SKM-1 treated with dmso at 0.1 percent for 144 hours (cell line): Measurements from ENCODE around the gene SCTR.
A peak's percentile ranks its signal among the peaks of the same experiment; 100 is the strongest.

ENCODE experiments used
- DNase-seq: peaks from one replicate; lab custom pipeline; 2025; ENCODE audit not compliant: unreplicated experiment; lab: John Stamatoyannopoulos, UW

SCTR gene

DNA sequence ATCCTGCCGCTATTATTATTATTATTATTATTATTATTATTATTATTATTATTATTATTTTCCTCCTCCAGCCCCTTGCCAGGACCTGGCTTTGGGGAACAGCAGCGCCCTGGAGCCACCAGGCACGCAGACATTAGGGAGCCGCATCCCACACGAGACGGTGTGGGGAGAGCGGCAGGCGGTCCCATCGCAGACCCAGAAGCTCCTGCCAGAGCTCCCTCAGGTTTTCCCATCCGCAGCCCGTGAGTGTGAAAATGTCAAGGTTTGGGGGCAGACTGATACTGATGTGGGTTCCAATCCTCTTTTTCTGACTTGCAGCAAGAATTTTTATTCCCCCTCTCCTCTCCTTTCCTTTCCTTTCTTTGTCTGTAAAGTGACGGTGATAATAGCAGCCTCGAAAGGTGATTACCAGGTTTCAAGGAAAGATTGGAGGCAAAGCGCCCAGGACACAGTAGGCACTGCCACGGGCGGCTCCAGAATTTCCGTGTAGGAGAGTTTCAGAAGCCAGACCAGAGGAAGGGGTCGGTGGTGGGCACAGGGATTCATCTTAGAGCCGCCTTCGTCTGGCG, 816 bp downstream of the SCTR start:
- no peak for DNase-seq

DNA sequence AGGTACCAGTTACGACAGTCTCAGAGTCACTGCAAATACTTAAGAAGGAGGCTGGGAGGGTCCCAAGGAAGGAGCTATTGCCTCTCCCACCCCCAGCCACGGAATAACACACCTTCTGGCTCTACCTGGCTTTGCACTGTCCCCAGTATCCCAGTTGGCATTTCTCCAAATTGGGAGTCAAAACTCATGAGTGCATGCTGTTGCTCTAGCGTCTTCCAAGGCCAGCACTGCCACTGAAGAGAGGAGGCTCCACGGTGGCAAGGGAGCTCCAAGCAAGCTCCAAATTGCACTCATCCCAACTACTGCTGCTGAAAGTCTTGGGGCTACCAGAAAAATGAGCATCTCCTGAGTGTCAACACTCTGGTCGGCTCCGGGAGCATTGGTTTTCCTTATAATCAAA, 1.6 kb downstream of the SCTR start:
- DNase-seq = no peak

DNA sequence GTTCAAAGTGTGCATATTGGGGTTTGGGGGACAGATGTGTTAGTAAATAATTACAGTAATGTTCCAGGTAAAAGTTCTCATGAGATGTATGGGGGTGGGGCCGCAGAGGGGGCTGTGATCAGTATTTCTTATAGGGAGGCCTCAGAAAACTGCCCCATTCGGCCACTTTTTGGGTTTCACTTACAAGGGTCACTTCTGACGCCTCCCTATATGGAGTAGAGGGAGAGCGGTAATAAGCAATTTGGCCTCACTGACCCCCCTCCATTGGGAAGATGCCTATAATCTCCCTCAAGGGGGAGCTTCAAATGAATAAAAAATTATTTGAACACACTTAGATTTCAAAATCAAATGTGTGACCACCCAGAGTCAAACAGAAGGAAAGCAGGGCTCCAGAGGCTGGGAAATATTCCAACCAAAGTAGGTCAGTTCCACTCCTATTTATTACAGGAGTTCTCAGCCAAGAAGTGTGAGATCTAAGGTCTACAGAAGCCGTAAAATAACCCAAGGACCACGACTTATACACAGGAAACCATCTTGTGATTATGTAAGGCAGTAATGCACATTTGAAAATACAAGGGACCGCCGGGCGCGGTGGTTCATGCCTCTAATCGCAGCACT, 2.7 kb downstream of the SCTR start:
- no peak for DNase-seq

DNA sequence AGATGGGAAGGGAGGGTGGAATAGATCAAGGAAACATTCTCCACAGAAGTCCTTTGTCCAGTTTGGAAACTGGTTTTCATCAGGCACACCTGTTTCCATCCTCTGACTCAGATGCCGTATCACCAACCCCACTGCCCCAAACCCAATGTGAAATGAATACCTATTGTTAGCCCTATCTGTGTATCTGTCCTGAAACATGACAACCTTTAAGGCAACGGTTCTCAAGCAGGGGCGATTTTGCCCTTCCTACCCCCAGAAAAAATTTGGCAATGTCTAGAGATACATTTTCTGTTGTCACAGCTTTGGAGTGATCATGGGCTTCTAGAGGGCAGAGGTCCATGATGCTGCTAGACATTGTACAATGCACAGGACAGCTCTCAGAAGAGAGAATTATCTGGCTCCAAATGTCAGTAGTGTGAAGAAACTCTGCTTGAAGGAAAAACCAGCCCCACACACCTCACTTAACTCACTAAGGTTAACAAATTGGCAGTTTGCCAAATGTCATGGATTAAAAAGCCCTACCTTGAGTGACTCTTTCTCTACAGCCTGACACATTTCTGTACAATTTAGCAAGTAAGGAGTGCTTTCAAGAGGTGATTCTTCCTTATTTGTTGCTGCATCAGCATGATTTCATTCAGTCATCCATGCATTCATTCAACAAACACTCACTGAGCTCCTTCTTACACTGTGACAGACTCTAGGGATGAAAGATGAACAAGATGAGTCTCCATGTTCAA, 3.4 kb downstream of the SCTR start:
- DNase-seq = no peak

DNA sequence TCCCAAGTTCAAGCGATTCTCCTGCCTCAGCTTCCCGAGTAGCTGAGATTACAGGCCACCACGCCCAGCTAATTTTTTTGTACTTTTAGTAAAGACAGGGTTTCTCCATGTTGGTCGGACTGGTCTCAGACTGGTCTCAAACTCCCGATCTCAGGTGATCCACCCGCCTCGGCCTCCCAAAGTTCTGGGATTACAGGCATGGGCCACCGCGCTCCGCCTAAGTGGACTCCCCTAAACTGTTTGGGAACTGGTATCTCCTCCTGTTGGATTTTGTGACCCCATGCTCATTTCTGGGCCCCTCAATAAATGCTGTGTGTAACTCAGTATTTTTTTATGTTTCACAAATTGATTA, 5.2 kb downstream of the SCTR start:
- no peak for DNase-seq

DNA sequence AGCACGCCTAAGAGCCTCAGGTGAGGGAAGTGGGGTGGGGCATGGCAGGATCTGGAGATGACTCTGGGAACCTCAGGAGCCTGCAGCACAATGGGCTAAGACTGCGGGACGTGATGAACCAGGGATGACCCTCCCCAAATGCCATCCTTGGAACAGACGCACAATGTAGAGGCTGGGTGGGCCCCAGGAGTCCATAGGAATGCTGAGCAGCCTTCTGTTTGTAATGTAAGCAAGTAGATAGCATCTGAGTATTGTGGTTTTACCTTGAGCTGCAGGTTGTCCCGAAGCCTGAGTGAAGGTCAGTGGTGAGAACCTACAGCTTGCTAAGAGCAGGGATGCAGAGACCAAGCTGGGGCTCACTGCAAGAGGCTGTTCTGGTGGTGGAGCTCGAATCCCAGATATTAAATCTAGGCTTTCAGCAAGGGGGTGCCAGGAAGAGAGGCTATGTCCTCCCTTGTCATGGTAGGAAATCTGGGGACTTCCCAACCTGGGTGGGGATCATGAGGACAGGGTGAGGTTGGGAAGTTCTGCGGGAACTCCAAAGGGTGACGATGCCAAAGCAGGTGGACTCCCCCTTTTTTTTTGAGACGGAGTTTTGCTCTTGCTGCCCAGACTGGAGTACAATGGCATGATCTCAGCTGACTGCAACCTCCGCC, 5.8 kb downstream of the SCTR start:
- no peak for DNase-seq

DNA sequence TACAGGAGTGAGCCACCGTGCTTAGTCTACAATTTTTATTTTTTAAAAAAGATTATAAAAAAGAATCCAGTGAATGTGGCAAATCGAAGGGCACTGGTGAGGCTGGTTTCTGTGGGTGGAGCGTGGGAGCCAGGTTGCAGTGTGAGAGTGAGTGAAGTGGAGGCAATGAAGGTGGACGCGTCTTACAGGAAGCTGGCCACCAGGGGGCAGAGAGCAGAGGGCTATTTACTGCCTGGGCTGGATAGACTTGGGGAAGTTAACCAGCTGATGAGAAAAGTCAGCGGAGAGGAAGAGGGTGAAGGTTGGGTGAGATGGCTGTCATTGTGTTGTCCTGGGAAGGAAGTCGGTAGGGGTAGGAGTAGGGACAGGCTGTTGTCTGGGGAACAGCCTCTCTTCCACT, 6.8 kb downstream of the SCTR start:
- peak; percentile 80 for DNase-seq

DNA sequence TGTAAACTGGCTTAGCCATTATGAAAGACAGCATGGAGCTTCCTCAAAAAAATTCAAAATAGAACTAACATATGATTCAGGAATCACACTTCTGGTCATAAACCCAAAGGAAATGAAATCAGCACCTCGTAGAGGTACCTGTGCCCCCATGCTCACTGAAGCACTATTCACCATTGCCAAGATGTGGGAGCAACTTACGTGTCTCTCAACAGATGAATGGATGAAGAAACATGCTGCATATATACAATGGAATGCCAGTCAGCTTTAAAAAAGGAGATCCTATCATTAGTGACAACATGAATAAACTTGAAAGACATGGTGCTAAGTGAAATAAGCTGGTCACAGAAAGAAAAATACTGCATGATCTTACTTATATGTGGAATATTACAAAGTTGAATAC, 8.2 kb downstream of the SCTR start:
- DNase-seq = no peak

DNA sequence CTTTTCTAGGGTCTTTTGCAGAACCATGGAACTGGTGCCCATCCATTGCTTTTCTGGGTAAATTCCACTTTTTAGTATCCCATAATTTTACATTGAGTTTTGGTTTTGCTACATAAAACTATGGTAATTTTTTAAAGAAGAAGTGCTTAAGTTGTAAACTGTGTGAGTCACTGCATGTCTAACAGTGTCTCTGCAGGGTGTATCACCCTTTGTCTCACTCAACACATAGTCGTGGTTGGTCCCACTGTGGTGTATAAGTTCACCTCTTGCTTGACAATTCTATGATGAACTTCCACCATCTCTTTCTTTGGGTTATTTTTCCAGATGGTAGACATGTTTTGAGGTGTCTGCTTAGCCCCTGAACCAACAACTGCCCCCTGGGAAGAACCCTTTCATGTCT, 10.5 kb downstream of the SCTR start:
- DNase-seq = no peak

DNA sequence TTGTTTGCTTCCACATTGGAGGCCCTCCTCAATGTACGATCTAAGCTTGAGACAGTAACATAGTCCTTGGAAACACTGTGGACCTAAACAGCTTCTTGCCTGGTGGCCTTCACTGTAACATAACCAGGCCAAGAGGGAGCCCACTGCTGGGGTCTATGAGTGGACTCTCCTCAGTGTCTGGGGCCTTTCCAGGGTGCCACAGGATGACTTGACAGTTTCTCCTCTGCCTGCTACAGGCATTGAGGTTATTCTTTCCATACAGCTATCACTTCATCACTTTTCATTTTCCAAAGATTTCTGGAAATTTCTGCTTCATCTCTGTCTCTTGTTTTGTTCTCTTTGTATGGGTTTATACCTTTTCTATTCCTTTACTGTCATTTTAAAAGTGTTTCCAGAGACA, 11.3 kb downstream of the SCTR start:
- DNase-seq = no peak

DNA sequence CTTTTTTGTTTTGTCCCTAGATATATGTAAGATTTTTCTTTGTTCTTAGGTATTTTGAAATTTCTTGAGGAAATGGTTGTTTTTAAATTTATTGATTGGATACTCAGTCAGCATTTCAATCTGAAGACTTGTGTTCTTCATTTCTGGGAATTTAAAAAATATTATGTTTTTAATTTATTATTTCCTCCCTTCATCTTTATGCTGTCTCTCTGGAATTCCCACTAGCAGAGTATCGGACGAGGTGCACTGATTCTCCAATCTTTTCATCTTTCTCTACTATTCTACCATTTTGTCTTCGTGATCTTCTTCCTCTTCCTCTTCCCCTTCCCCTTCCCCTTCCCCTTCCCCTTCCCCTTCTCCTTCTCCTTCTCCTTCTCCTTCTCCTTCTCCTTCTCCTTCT, 12.3 kb downstream of the SCTR start:
- no peak for DNase-seq

DNA sequence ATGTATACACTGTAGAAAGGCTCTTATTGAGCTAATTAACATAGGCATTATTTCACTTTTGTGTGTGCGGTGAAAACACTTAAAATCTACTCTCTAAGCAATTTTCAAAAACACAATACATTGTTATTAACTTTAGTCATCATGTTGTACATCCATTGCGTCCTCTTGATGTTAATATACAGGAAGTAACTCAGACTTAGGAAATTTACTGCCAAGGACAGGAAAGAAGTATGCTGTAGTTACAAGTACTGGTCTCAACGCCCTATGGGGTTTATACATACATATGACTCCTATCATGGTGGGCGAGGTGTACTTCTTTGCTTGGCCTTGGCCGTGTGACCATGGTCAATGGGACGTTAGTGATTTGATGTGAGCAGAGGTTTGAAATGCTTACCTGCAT, 15.5 kb downstream of the SCTR start:
- DNase-seq = no peak

DNA sequence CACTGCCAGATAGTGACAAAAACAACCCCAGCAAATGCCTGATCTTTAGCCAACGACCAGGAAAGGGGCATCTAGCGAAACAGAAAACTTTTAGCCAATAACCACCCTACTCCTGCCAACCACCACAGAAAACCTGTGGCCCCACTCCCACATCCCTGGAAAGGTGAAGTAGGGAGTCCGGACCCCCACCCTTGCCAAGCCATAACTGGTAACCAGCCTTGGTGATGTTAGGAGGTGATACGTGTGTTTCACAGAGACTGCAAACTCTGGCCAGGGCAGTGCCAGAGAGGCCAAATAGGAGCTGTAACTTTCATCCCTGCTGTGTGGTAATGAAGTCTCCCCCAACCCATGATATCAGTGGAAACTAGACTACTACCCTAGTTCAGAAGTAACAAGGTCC, 27.6 kb downstream of the SCTR start:
- DNase-seq = no peak

DNA sequence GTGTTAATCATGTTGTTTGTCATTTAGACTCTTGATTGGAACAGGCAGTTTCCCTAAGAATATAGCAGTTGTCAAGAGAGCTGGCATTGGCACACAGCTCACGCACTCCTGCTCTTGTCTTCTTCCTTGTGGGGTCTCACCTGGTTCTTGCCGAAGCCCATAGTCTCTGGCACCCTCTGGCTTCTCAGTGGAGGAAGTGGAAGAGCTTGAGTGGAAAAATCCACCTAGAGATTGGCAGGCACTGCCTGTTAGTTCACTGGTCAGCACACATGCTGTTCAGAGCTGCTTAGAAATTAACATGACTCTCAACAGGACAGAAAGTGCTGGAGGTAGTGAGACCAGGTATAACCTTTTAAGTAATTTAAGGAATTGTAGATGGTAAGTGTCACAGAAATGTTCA, 28.3 kb downstream of the SCTR start:
- DNase-seq = no peak

DNA sequence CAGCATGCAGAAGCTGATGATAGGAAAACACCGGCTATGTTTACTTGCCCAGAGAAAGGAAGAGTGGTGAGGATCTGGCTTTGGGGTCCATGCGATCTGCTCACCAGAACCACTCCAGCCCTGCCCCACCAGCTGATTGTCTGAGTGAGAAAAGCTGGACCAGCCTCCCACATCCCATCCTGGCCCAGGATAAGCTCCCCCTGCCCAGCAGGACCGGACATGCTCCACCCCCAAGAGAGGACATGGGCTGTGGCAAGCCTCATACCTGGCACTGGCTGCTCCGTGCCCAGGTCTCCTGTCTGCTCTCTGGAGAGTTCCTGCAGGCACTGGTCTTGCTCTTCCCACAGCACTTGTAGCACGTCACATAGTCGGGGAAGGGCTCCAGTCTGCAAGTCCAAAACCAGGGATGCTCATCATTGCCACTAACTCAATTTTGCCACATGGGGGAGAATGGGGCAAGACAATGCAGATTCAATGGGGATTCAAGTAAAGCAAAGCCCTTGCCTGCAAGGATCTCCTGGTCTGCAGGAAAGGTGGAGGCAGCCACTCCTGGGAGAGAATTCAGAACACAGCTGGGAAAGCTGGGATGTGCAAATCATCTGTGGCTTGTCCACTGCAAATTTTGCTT, 30.0 kb downstream of the SCTR start:
- DNase-seq = no peak

DNA sequence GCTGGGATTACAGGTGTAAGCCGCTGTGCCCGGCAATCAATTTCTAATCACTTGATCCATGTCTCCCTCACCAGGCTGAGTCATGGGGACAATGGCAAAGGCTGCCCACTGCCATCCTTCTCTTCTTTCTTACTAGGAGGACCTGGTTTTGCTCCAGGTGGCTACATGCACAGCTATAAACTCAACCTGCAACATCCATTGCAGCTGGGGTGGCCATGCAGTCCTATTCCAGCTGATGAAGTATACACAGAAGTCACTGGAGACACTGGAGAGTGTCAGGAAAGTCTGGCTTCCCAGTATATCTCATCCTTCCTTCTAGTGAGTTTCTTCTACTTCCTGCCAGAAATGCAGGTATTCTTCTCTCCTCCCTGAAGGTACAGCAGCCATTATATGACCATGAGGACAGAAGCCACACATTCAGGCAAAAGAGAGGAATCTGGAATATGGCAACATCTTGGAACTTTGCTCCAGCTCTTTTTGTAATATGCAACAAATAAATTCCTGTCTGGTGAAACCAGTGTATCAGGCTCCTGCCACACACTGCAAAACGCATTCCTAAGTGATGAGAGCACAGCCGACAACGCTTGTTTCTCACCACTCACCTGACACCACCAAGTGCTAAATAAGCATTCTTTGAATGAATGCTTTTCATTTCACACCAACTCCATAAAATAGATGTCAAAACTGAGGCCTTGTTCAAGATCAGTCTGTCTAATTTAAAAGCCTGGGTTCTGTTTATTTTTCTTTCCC, 32.3 kb downstream of the SCTR start:
- DNase-seq = no peak

DNA sequence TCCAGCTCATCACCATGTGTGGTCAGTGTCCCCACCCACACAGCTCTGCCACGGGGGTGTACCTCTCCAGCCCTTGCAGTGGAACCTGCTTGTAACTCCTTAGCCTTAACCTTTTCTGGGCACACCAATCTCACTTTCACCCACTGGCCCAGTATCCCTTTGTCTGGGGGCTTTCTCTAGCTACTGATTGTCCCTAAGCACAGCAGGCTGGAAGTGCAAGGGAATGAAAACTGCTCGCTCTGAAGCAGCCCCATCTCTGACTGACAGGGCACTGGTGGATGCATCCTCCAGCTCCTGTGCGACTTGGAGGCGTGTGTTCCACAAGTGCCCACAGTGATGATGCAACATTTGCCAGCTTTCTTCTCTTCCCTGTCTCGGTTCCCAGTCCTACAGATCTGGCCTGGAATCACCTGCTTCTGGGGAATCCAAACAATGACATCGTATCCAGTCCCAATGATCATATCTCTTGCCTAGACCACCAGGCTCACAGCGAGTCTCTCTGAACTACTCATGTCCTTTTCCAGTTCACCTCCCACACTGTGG, 33.6 kb downstream of the SCTR start:
- DNase-seq = no peak

DNA sequence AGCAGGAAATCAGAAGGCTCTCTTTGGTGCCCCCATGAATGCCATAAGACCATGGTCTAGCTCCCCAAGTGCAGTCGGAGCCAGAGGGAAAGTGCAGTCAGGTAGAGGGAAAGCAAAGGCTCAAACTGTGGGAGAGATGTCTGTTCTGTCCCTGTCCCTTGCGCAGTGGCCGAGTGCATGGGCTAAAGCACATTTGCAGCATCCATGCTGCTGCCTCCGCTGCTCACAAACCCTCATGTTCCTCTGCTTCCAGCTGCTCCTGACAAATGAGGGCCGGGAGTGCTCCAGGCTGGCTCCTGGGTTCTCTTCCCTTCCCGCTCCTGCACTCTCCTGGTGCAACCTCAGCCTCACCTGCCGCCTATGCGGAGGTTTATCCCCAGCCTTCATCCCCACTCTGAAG, 34.2 kb downstream of the SCTR start:
- no peak for DNase-seq

DNA sequence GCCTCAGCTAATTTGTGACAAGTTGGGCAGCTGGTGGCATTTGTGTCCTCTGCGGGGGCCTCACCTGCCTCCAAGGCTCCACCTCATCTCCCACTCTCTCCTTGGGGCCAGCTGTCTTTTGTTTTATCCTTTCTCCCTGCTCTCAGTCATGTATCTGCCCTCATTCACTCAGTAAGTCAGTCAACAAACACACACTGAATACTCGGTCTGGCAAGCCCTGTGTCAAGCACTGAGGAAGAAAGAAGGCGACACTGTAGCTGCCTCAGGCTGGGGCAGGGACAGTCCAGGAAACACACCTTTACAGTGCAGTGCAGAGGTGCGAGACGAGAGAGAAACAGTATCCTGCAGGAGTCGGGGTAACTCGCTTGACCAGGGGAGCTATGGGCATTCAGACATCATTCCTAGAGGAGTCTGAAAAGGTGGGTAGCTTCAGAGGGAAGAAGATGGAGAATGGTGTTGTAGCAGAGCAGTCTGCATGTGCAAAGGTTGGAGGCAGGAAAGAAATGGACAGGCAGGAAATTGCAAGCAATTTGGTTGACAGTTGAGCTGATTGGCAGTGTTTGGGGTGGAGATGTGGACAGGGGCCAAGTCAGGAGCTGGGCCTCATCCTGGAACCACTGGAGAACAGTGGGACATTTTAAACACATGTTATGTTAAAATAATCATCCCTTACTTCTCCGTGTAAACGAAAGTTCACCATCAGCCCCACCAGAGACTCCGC, 34.9 kb downstream of the SCTR start:
- DNase-seq = no peak
